IPS-20b (cell line): ENCODE data around the gene TFF1.

Source experiments
- H3K27ac ChIP-seq: one replicate; pipeline ENCODE4 v1.5.1; 2013; ENCODE audit warnings: low read length
- H3K27me3 ChIP-seq: 2 replicates; pipeline ENCODE4 v1.6.1; 2013; ENCODE audit warnings: mild to moderate bottlenecking, low read length, inconsistent platforms; ENCODE audit not compliant: insufficient read depth
- H3K36me3 ChIP-seq: 2 replicates; pipeline ENCODE4 v1.6.1; 2013; ENCODE audit warnings: low read depth, mild to moderate bottlenecking, inconsistent platforms, low read length, moderate library complexity; ENCODE audit not compliant: insufficient read depth
- H3K4me1 ChIP-seq: 2 replicates; pipeline ENCODE4 v1.6.1; 2013; ENCODE audit warnings: mild to moderate bottlenecking, control low read depth, inconsistent platforms, low read length, moderate library complexity; ENCODE audit not compliant: insufficient read depth
- H3K4me3 ChIP-seq: 2 replicates; pipeline ENCODE4 v1.5.1; 2013; ENCODE audit warnings: mild to moderate bottlenecking, low read length, inconsistent platforms
- H3K9ac ChIP-seq: 2 replicates; pipeline ENCODE4 v1.6.1; 2013; ENCODE audit warnings: low read depth, mild to moderate bottlenecking, inconsistent platforms, low read length, moderate library complexity
- H3K9me3 ChIP-seq: 2 replicates; pipeline ENCODE4 v1.6.1; 2013; ENCODE audit warnings: mild to moderate bottlenecking, low read depth, low read length, inconsistent platforms; ENCODE audit not compliant: insufficient read depth

Gene TFF1

GRCh38 chr21:42396799-42397745 is 30.7 kb upstream of the TFF1 start:
- no peak overlapping the region for H3K27ac ChIP-seq
- H3K9ac ChIP-seq: no peak overlapping the region
- H3K4me1 ChIP-seq: 0 out of 2 replicates have a peak, but pooled peaks cover 2% of the 10 kb centered on the region
- no peak overlapping the region for H3K4me3 ChIP-seq
- H3K9me3 ChIP-seq: no peaks in the 10 kb centered on the region
- no peaks in the 10 kb centered on the region for H3K27me3 ChIP-seq
- no peaks in the 10 kb centered on the region for H3K36me3 ChIP-seq

GRCh38 chr21:42395905-42396651 is 29.7 kb upstream of the TFF1 start, which contains the start of gene TMPRSS3:
TMPRSS3 (minus strand) TSS chr21:42396052; CDS start chr21:42395417, 635 bp downstream.
- Histone ChIP-seq H3K27ac (no peak within 1 kb of the TSS), H3K4me3 (no peak within 1 kb of the TSS), H3K9me3 (no peaks in the 10 kb centered on the region), H3K36me3 (no peaks in the 10 kb centered on the region), H3K4me1 (0 out of 2 replicates have a peak, but pooled peaks cover 2% of the 10 kb centered on the region), H3K27me3 (no peaks in the 10 kb centered on the region), H3K9ac (no peak within 1 kb of the TSS)

- no peak overlapping the region for H3K9ac ChIP-seq
- H3K36me3 ChIP-seq: no peaks in the 10 kb centered on the region
- no peaks in the 10 kb centered on the region for H3K9me3 ChIP-seq
- no peak overlapping the region for H3K27ac ChIP-seq
- no peaks in the 10 kb centered on the region for H3K27me3 ChIP-seq
- 0 out of 2 replicates have a peak, but pooled peaks cover 2% of the 10 kb centered on the region for H3K4me1 ChIP-seq
- no peak overlapping the region for H3K4me3 ChIP-seq
Measured at GRCh38 chr21:42395302-42395701, 29.0 kb upstream of the TFF1 start.

GRCh38 chr21:42393443-42393950 is 27.2 kb upstream of the TFF1 start:
- Histone ChIP-seq H3K27me3 (no peaks in the 10 kb centered on the region), H3K4me3 (no peak overlapping the region), H3K9me3 (no peaks in the 10 kb centered on the region), H3K4me1 (peaks cover 17% of the 10 kb centered on the region), H3K27ac (no peak overlapping the region), H3K36me3 (no peaks in the 10 kb centered on the region), H3K9ac (no peak overlapping the region)

- peaks cover 17% of the 10 kb centered on the region for H3K4me1 ChIP-seq
- H3K36me3 ChIP-seq: no peaks in the 10 kb centered on the region
- H3K27ac ChIP-seq: no peak overlapping the region
- H3K4me3 ChIP-seq: no peak overlapping the region
- no peaks in the 10 kb centered on the region for H3K9me3 ChIP-seq
- H3K9ac ChIP-seq: no peak overlapping the region
- no peaks in the 10 kb centered on the region for H3K27me3 ChIP-seq
Measured at GRCh38 chr21:42392731-42393442, 26.6 kb upstream of the TFF1 start.

GRCh38 chr21:42391297-42391696 is 25.0 kb upstream of the TFF1 start:
- Histone ChIP-seq H3K9me3 (no peaks in the 10 kb centered on the region), H3K27ac (no peak overlapping the region), H3K4me1 (peaks cover 21% of the 10 kb centered on the region), H3K27me3 (no peaks in the 10 kb centered on the region), H3K9ac (no peak overlapping the region), H3K4me3 (no peak overlapping the region), H3K36me3 (no peaks in the 10 kb centered on the region)

GRCh38 chr21:42390696-42391095 is 24.4 kb upstream of the TFF1 start:
- H3K4me3 ChIP-seq: no peak overlapping the region
- H3K36me3 ChIP-seq: no peaks in the 10 kb centered on the region
- peaks cover 19% of the 10 kb centered on the region for H3K4me1 ChIP-seq
- no peak overlapping the region for H3K27ac ChIP-seq
- H3K27me3 ChIP-seq: 0 out of 2 replicates have a peak, but pooled peaks cover under 1% of the 10 kb centered on the region
- no peaks in the 10 kb centered on the region for H3K9me3 ChIP-seq
- no peak overlapping the region for H3K9ac ChIP-seq

GRCh38 chr21:42390193-42390592 is 23.9 kb upstream of the TFF1 start:
- Histone ChIP-seq H3K27ac (no peak overlapping the region), H3K9me3 (no peaks in the 10 kb centered on the region), H3K4me3 (no peak overlapping the region), H3K36me3 (no peaks in the 10 kb centered on the region), H3K4me1 (peaks cover 19% of the 10 kb centered on the region), H3K27me3 (0 out of 2 replicates have a peak, but pooled peaks cover 3% of the 10 kb centered on the region), H3K9ac (no peak overlapping the region)

GRCh38 chr21:42389449-42389835 is 23.1 kb upstream of the TFF1 start:
- Histone ChIP-seq H3K9me3 (no peaks in the 10 kb centered on the region), H3K36me3 (no peaks in the 10 kb centered on the region), H3K4me3 (peak overlapping the region; percentile 49; the same call in 1 of the 2 replicates), H3K27ac (peak overlapping the region; percentile 5), H3K4me1 (peaks cover 19% of the 10 kb centered on the region), H3K9ac (peak overlapping the region; percentile 48; the same call in 1 of the 2 replicates), H3K27me3 (0 out of 2 replicates have a peak, but pooled peaks cover 3% of the 10 kb centered on the region)

GRCh38 chr21:42388740-42389448 is 22.6 kb upstream of the TFF1 start:
- no peak overlapping the region for H3K27ac ChIP-seq
- no peaks in the 10 kb centered on the region for H3K9me3 ChIP-seq
- peak overlapping the region; percentile 49; the same call in 1 of the 2 replicates for H3K4me3 ChIP-seq
- no peaks in the 10 kb centered on the region for H3K36me3 ChIP-seq
- peaks cover 19% of the 10 kb centered on the region for H3K4me1 ChIP-seq
- H3K27me3 ChIP-seq: 0 out of 2 replicates have a peak, but pooled peaks cover 3% of the 10 kb centered on the region
- peak overlapping the region; percentile 0; the same call in 1 of the 2 replicates for H3K9ac ChIP-seq
